Kidney tubule cell (primary cell): ENCODE measurements around the gene ARHGAP8.
"Not testable (repeated sequence)": the region's sequence is repeated elsewhere in the genome, so short reads cannot be mapped to it uniquely, and the experiment has no call there.

Experiments
- DNase-seq: peaks from one replicate; pipeline ENCODE4 v3.0.0-alpha.2; 2018; ENCODE audit warnings: low spot score

The ARHGAP8 gene

GRCh38 chr22:44825310-44826150 lies 73.2 kb downstream of the ARHGAP8 start:
- no peak for DNase-seq

- no peak for DNase-seq
Observed at GRCh38 chr22:44827666-44828190, 75.4 kb downstream of the ARHGAP8 start.

- no peak for DNase-seq
Observed at GRCh38 chr22:44828193-44828592, 75.8 kb downstream of the ARHGAP8 start.

- no peak for DNase-seq
Observed at GRCh38 chr22:44831885-44832284, 79.5 kb downstream of the ARHGAP8 start.

GRCh38 chr22:44834065-44834464 lies 81.7 kb downstream of the ARHGAP8 start:
- no peak for DNase-seq

- no peak for DNase-seq
Observed at GRCh38 chr22:44837481-44837880, 85.1 kb downstream of the ARHGAP8 start.

- no peak for DNase-seq
Observed at GRCh38 chr22:44838316-44839016, 86.1 kb downstream of the ARHGAP8 start.

- no peak for DNase-seq
Observed at GRCh38 chr22:44839061-44839460, 86.7 kb downstream of the ARHGAP8 start.

- DNase-seq = no peak
Observed at GRCh38 chr22:44839721-44840120, 87.3 kb downstream of the ARHGAP8 start.

- DNase-seq = no peak
Observed at GRCh38 chr22:44840611-44841322, 88.4 kb downstream of the ARHGAP8 start.

- DNase-seq = peak; percentile 28
Observed at GRCh38 chr22:44842417-44842816, 90.0 kb downstream of the ARHGAP8 start.

- DNase-seq = no peak
Observed at GRCh38 chr22:44845191-44845590, 92.8 kb downstream of the ARHGAP8 start.

- DNase-seq = no peak
Observed at GRCh38 chr22:44845796-44846720, 93.7 kb downstream of the ARHGAP8 start.

GRCh38 chr22:44846726-44847275 lies 94.4 kb downstream of the ARHGAP8 start:
- DNase-seq = no peak

- no peak for DNase-seq
Observed at GRCh38 chr22:44847380-44847779, 95.0 kb downstream of the ARHGAP8 start.

- DNase-seq = no peak
Observed at GRCh38 chr22:44847892-44848291, 95.5 kb downstream of the ARHGAP8 start.

- no peak for DNase-seq
Observed at GRCh38 chr22:44848296-44848741, 95.9 kb downstream of the ARHGAP8 start.

GRCh38 chr22:44848791-44849420 lies 96.5 kb downstream of the ARHGAP8 start:
- DNase-seq = no peak

- no peak for DNase-seq
Observed at GRCh38 chr22:44850946-44851345, 98.6 kb downstream of the ARHGAP8 start.

- DNase-seq = not testable (repeated sequence)
Observed at GRCh38 chr22:44854641-44855040, 102.3 kb downstream of the ARHGAP8 start.
